Left ventricle myocardium inferior (tissue), 1 donor: Measurements from ENCODE around the gene DACT2. TPM values are rescaled to one million over a fixed set of nuclear protein-coding genes. Genes with fewer than 3 reads are reported as not detected.

Source experiments
- DNase-seq: peaks from one replicate; pipeline ENCODE4 v3.0.0-alpha.2; 2020
- H3K27ac ChIP-seq: fragments of 200-600 bp; replicated peaks from 2 replicates; pipeline ENCODE4 v1.8.0; 2021
- H3K27me3 ChIP-seq: fragments of 200-600 bp; 2 replicates; pipeline ENCODE4 v1.8.0; 2021; ENCODE audit warnings: low read depth
- H3K36me3 ChIP-seq: fragments of 200-600 bp; 2 replicates; pipeline ENCODE4 v1.8.0; 2021
- H3K4me1 ChIP-seq: fragments of 200-600 bp; 2 replicates; pipeline ENCODE4 v1.8.0; 2021
- H3K4me3 ChIP-seq: fragments of 200-600 bp; 2 replicates; pipeline ENCODE4 v1.8.0; 2021; ENCODE audit warnings: mild to moderate bottlenecking, moderate library complexity
- H3K9me3 ChIP-seq: fragments of 200-600 bp; replicated peaks from 2 replicates; pipeline ENCODE4 v1.8.0; 2021
- CTCF ChIP-seq: fragments of 200-600 bp; IDR thresholded peaks from 2 replicates; pipeline ENCODE4 v1.8.0; 2021; ENCODE audit warnings: antibody characterized with exemption, mild to moderate bottlenecking, borderline replicate concordance
- intact Hi-C: fragments of 100-400 bp; cut with micrococcal nuclease; formaldehyde crosslinking; loops from one replicate; pipeline ENCODE4 v1.11.0; 2022
- total RNA-seq: library from RNA; stranded (reverse); fragmentation: NEBNext Ultra II Directional; extraction: Animal tissue kit (Norgen Biotek cat#: 25700); gene quantifications from one replicate; pipeline ENCODE4 v1.2.1, GENCODE V29; 2021
- donor health status: DM: no; HTN: yes; CAD: no; lungs with severe emphysema.

Gene DACT2
- total RNA-seq, 1 donor from 2014 or later = 2.3 TPM

- Histone ChIP-seq H3K4me3 (no peak overlapping the region), H3K36me3 (no peaks in the 10 kb centered on the region), H3K27me3 (peaks cover 55% of the 10 kb centered on the region), H3K27ac (no peak overlapping the region), H3K4me1 (no peaks in the 10 kb centered on the region), H3K9me3 (peaks cover 16% of the 10 kb centered on the region)
- no peak for DNase-seq
- intact Hi-C loops = no loop called here
- TF ChIP-seq CTCF = no peak
Observed at GRCh38 chr6:168353041-168353440, 33.5 kb upstream of the DACT2 start.

- DNase-seq = no peak
- Histone ChIP-seq H3K4me3 (no peak overlapping the region), H3K27me3 (peaks cover 63% of the 10 kb centered on the region), H3K36me3 (no peaks in the 10 kb centered on the region), H3K4me1 (no peaks in the 10 kb centered on the region), H3K9me3 (peaks cover 16% of the 10 kb centered on the region), H3K27ac (no peak overlapping the region)
- TF ChIP-seq CTCF = no peak
- intact Hi-C loops = no loop called here
Observed at GRCh38 chr6:168352096-168352495, 32.5 kb upstream of the DACT2 start.

DNA sequence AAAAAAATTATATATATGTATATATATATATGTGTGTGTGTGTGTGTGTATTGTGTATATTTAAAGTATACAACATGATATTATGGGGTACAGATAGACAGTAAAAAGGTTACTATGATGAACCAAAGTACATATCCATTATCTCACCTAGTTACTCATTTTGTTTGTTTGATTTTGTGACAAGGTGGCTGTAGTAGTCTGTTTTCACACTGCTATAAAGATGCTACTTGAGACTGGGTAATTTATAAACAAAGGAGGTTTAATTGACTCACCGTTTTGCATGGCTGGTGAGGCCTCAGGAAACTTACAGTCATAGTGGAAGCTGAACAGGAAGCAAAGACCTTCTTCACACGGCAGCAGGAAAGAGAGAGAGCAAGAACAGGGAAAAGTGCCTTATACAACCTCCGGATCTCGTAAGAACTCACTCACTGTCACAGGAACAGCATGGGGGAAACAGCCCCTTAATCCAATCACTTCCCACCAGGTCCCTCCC, 30.2 kb upstream of the DACT2 start:
- Histone ChIP-seq H3K36me3 (no peaks in the 10 kb centered on the region), H3K4me3 (no peak overlapping the region), H3K27ac (no peak overlapping the region), H3K27me3 (peaks cover 68% of the 10 kb centered on the region), H3K4me1 (no peaks in the 10 kb centered on the region), H3K9me3 (peaks cover 16% of the 10 kb centered on the region)
- intact Hi-C loops = no loop called here
- TF ChIP-seq CTCF = no peak
- no peak for DNase-seq

DNA sequence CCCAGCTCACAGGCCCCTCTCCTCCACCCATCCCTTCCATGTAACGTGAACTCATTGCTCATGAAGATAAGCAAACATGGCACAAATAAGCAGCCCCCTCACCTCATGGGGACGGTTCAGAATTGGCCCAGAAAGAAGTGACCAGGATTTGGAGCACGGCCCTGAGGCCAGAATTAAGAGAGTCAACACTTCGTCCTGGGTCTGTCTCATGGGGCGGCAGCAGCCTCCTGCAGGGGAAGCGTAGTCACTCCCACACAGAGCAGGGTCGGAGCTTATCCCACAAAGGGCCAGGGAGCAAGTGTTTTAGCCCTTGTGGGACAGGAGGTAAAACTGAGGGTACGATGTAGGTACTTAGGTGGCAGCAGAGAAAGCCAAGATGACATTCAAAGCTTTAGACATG, 28.6 kb upstream of the DACT2 start:
- H3K4me3 ChIP-seq = no peak overlapping the region
- intact Hi-C loops = no loop called here
- peaks cover 71% of the 10 kb centered on the region for H3K27me3 ChIP-seq
- TF ChIP-seq CTCF = no peak
- H3K36me3 ChIP-seq = no peaks in the 10 kb centered on the region
- H3K27ac ChIP-seq = no peak overlapping the region
- H3K4me1 ChIP-seq = no peaks in the 10 kb centered on the region
- peaks cover 16% of the 10 kb centered on the region for H3K9me3 ChIP-seq
- DNase-seq = no peak

DNA sequence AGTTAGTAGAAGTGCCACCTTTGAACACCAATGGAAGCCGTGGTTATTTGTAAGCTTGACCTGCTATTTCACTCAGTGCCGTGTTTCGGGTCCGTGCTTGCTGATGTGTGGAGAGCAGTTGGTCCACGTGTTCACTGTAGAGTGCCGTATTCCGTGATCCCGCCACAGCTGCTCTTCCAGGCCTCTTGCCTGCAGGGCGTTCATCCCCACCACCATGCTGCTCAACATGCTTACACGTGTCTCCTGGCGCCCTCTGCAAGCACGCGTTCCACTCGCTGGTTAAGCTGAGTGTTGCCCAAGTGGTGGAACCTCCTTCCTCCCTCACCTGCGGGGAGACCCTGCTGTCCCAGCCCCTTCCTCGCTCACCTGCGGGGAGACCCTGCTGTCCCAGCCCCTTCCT, 28.0 kb upstream of the DACT2 start:
- no peak for TF ChIP-seq CTCF
- Histone ChIP-seq H3K4me1 (no peaks in the 10 kb centered on the region), H3K4me3 (no peak overlapping the region), H3K36me3 (no peaks in the 10 kb centered on the region), H3K9me3 (peaks cover 16% of the 10 kb centered on the region), H3K27ac (no peak overlapping the region), H3K27me3 (peaks cover 74% of the 10 kb centered on the region)
- intact Hi-C loops = no loop called here
- no peak for DNase-seq

GRCh38 chr6:168347053-168347452, 27.5 kb upstream of the DACT2 start:
- TF ChIP-seq CTCF = no peak
- no peak overlapping the region for H3K4me3 ChIP-seq
- H3K36me3 ChIP-seq = no peaks in the 10 kb centered on the region
- peaks cover 12% of the 10 kb centered on the region for H3K9me3 ChIP-seq
- intact Hi-C loops = no loop called here
- H3K27ac ChIP-seq = no peak overlapping the region
- DNase-seq = no peak
- no peaks in the 10 kb centered on the region for H3K4me1 ChIP-seq
- H3K27me3 ChIP-seq = peaks cover 76% of the 10 kb centered on the region
